ENCODE data around the gene SKOR2. TPM values are rescaled to one million over a fixed set of nuclear protein-coding genes. Genes with fewer than 3 reads are reported as not detected.

The SKOR2 gene
- not detected for total RNA-seq

GRCh38 chr18:47251289-47252120 lies at the start of gene SKOR2:
Gene SKOR2, minus strand, starts transcription at chr18:47251660. Its CDS starts 2,477 bp downstream, at chr18:47249183.
- Histone ChIP-seq H3K27ac (no peak within 1 kb of the TSS), H3K9me3 (no peaks in the 10 kb centered on the region), H3K4me1 (peaks cover 10% of the 10 kb centered on the region), H3K27me3 (peaks cover 0 to 46% of the 10 kb centered on the region in 2 donors), H3K4me3 (no peak within 1 kb of the TSS), H3K36me3 (replicated peaks in 1 of 2; ENCODE audit: insufficient read depth in 1 of 2, low read depth in 2 of 2) (no peaks in the 10 kb centered on the region)
- no peak for TF ChIP-seq POLR2A (IDR thresholded peaks at IDR 0.05)
- TF ChIP-seq CTCF (IDR thresholded peaks at IDR 0.05): no peak
- intact Hi-C loops (cut with DNase I): no loop called here
- ATAC-seq (no peak), DNase-seq (no peak)
- WGBS, 2 donors: 1 to 2% methylated on average over 9 to 55 of the region's 55 CpGs

- ATAC-seq: no peak
- H3K4me3 ChIP-seq: no peak overlapping the region
- H3K4me1 ChIP-seq: no peaks in the 10 kb centered on the region
- no peaks in the 10 kb centered on the region for H3K9me3 ChIP-seq
- H3K27ac ChIP-seq: no peak overlapping the region
- no peaks in the 10 kb centered on the region for H3K27me3 ChIP-seq
- no peak for DNase-seq
- 35 to 47% methylated on average over 1 of the region's 1 CpG for WGBS, 2 donors
- intact Hi-C loops (cut with DNase I): no loop called here
- no peaks in the 10 kb centered on the region for H3K36me3 ChIP-seq (replicated peaks in 1 of 2; ENCODE audit: insufficient read depth in 1 of 2, low read depth in 2 of 2)
- TF ChIP-seq CTCF (IDR thresholded peaks at IDR 0.05) (no peak), POLR2A (IDR thresholded peaks at IDR 0.05) (no peak)
These were observed 45.0 kb upstream of the SKOR2 start for GRCh38 chr18:47296462-47296861.

GRCh38 chr18:47294801-47295200 lies 43.3 kb upstream of the SKOR2 start:
- WGBS, 2 donors: 70 to 82% methylated on average over 3 of the region's 3 CpGs

GRCh38 chr18:47288741-47289140 lies 37.3 kb upstream of the SKOR2 start:
- no peaks in the 10 kb centered on the region for H3K36me3 ChIP-seq (replicated peaks in 1 of 2; ENCODE audit: insufficient read depth in 1 of 2, low read depth in 2 of 2)
- no peak for ATAC-seq
- H3K27me3 ChIP-seq: no peaks in the 10 kb centered on the region
- peaks cover 4% of the 10 kb centered on the region for H3K4me1 ChIP-seq
- DNase-seq: no peak
- intact Hi-C loops (cut with DNase I): no loop called here
- H3K27ac ChIP-seq: no peak overlapping the region
- no peak for TF ChIP-seq POLR2A (IDR thresholded peaks at IDR 0.05)
- TF ChIP-seq CTCF (IDR thresholded peaks at IDR 0.05): no peak
- no peaks in the 10 kb centered on the region for H3K9me3 ChIP-seq
- no peak overlapping the region for H3K4me3 ChIP-seq

More at GRCh38 chr18:47294801-47295200, 43.3 kb upstream of the SKOR2 start:
- no peaks in the 10 kb centered on the region for H3K36me3 ChIP-seq (replicated peaks in 1 of 2; ENCODE audit: insufficient read depth in 1 of 2, low read depth in 2 of 2)
- no peaks in the 10 kb centered on the region for H3K9me3 ChIP-seq
- H3K4me3 ChIP-seq: no peak overlapping the region
- no peak overlapping the region for H3K27ac ChIP-seq
- intact Hi-C loops (cut with DNase I): no loop called here
- no peak for DNase-seq
- TF ChIP-seq POLR2A (IDR thresholded peaks at IDR 0.05) (no peak), CTCF (IDR thresholded peaks at IDR 0.05) (no peak)
- no peaks in the 10 kb centered on the region for H3K27me3 ChIP-seq
- H3K4me1 ChIP-seq: no peaks in the 10 kb centered on the region
- no peak for ATAC-seq
